GM13976 (cell line): ENCODE results near the gene PRRC2A.

Experiments used
- DNase-seq: peaks from one replicate; pipeline ENCODE4 v3.0.0; 2012; ENCODE audit warnings: low spot score
- CTCF ChIP-seq: IDR thresholded peaks from 2 replicates; pipeline ENCODE4 v1.5.1; 2012; ENCODE audit warnings: borderline replicate concordance, mild to moderate bottlenecking; ENCODE audit not compliant: insufficient read depth; ENCODE audit errors: extremely low read depth, missing control alignments, control extremely low read depth
- in situ Hi-C: fragments of 300-500 bp; cut with MboI; formaldehyde crosslinking; loops from one replicate; pipeline ENCODE4 v1.12.0; 2022; ENCODE audit warnings: low sequenced_read_pairs, mixed read lengths, inconsistent platforms; ENCODE audit not compliant: unreplicated experiment

PRRC2A gene

GRCh38 chr6:31620586-31621319 is at the start of gene PRRC2A:
PRRC2A (plus strand) TSS chr6:31620715; CDS start chr6:31622790, 2,075 bp downstream.
- no peak for TF ChIP-seq CTCF
- in situ Hi-C loops = no loop called here
- peak; percentile 98 for DNase-seq

- TF ChIP-seq CTCF = no peak
- in situ Hi-C loops = no loop called here
- DNase-seq = peak; percentile 75
Measured at GRCh38 chr6:31572041-31572911, 48.2 kb upstream of the PRRC2A start, which contains the start of gene LTA. LTA (plus strand) TSS chr6:31572289; CDS start chr6:31572743, 454 bp downstream.

GRCh38 chr6:31573239-31574105 is 47.0 kb upstream of the PRRC2A start:
- no peak for TF ChIP-seq CTCF
- in situ Hi-C loops = no loop called here
- DNase-seq = no peak

GRCh38 chr6:31574106-31575061 is 46.1 kb upstream of the PRRC2A start:
- DNase-seq = no peak
- peak; percentile 32 for TF ChIP-seq CTCF
- in situ Hi-C loops = no loop called here

- peak; percentile 83 for DNase-seq
- no peak for TF ChIP-seq CTCF
- in situ Hi-C loops = no loop called here
Measured at GRCh38 chr6:31575335-31575901, 45.1 kb upstream of the PRRC2A start, which contains the start of gene TNF. TNF (plus strand) TSS chr6:31575565; CDS start chr6:31575742, 177 bp downstream.
